ENCODE measurements around the gene KLHL30.

KLHL30 gene

GRCh38 chr2:238171575-238172187 lies 33.2 kb downstream of the KLHL30 start:
- H3K36me3 ChIP-seq (replicated peaks): peaks cover 40% of the 10 kb centered on the region
- TF ChIP-seq CTCF (IDR thresholded peaks at IDR 0.05; ENCODE audit: low read depth, low read length, missing control alignments): no peak
- H3K27me3 ChIP-seq (replicated peaks): no peaks in the 10 kb centered on the region
- no peak overlapping the region for H3K27ac ChIP-seq
- in situ Hi-C loops (cut with HindIII; ENCODE audit: low pct_ligation_motif_present, low sequenced_read_pairs): no loop called here
- H3K4me3 ChIP-seq (ENCODE audit: low read depth, low read length): no peak overlapping the region
- no peak for DNase-seq

GRCh38 chr2:238172439-238172838 lies 34.0 kb downstream of the KLHL30 start:
- H3K27ac ChIP-seq: no peak overlapping the region
- no peak overlapping the region for H3K4me3 ChIP-seq (ENCODE audit: low read depth, low read length)
- TF ChIP-seq CTCF (IDR thresholded peaks at IDR 0.05; ENCODE audit: low read depth, low read length, missing control alignments): no peak
- no peaks in the 10 kb centered on the region for H3K27me3 ChIP-seq (replicated peaks)
- DNase-seq: no peak
- in situ Hi-C loops (cut with HindIII; ENCODE audit: low pct_ligation_motif_present, low sequenced_read_pairs): no loop called here
- peaks cover 39% of the 10 kb centered on the region for H3K36me3 ChIP-seq (replicated peaks)

- peak; percentile 55 for TF ChIP-seq CTCF (IDR thresholded peaks at IDR 0.05; ENCODE audit: low read depth, low read length, missing control alignments)
- Histone ChIP-seq H3K4me3 (ENCODE audit: low read depth, low read length) (no peak overlapping the region), H3K27me3 (replicated peaks) (no peaks in the 10 kb centered on the region), H3K27ac (no peak overlapping the region), H3K36me3 (replicated peaks) (peaks cover 44% of the 10 kb centered on the region)
- in situ Hi-C loops (cut with HindIII; ENCODE audit: low pct_ligation_motif_present, low sequenced_read_pairs): no loop called here
- no peak for DNase-seq
These were observed 35.2 kb downstream of the KLHL30 start for GRCh38 chr2:238173692-238174091.

- H3K27ac ChIP-seq: no peak overlapping the region
- H3K27me3 ChIP-seq (replicated peaks): no peaks in the 10 kb centered on the region
- no peak for TF ChIP-seq CTCF (IDR thresholded peaks at IDR 0.05; ENCODE audit: low read depth, low read length, missing control alignments)
- DNase-seq: no peak
- peaks cover 47% of the 10 kb centered on the region for H3K36me3 ChIP-seq (replicated peaks)
- in situ Hi-C loops (cut with HindIII; ENCODE audit: low pct_ligation_motif_present, low sequenced_read_pairs): no loop called here
- H3K4me3 ChIP-seq (ENCODE audit: low read depth, low read length): no peak overlapping the region
These were observed 35.8 kb downstream of the KLHL30 start for GRCh38 chr2:238174291-238174690.

- TF ChIP-seq CTCF (IDR thresholded peaks at IDR 0.05; ENCODE audit: low read depth, low read length, missing control alignments): no peak
- Histone ChIP-seq H3K27me3 (replicated peaks) (no peaks in the 10 kb centered on the region), H3K36me3 (replicated peaks) (peaks cover 51% of the 10 kb centered on the region), H3K4me3 (ENCODE audit: low read depth, low read length) (no peak overlapping the region), H3K27ac (no peak overlapping the region)
- no peak for DNase-seq
- in situ Hi-C loops (cut with HindIII; ENCODE audit: low pct_ligation_motif_present, low sequenced_read_pairs): no loop called here
These were observed 36.2 kb downstream of the KLHL30 start for GRCh38 chr2:238174701-238175100.

GRCh38 chr2:238176613-238177012 lies 38.1 kb downstream of the KLHL30 start:
- in situ Hi-C loops (cut with HindIII; ENCODE audit: low pct_ligation_motif_present, low sequenced_read_pairs): no loop called here
- no peak overlapping the region for H3K27ac ChIP-seq
- no peak overlapping the region for H3K4me3 ChIP-seq (ENCODE audit: low read depth, low read length)
- no peak for TF ChIP-seq CTCF (IDR thresholded peaks at IDR 0.05; ENCODE audit: low read depth, low read length, missing control alignments)
- no peak for DNase-seq
- H3K27me3 ChIP-seq (replicated peaks): no peaks in the 10 kb centered on the region
- peaks cover 63% of the 10 kb centered on the region for H3K36me3 ChIP-seq (replicated peaks)

Data from brain microvascular endothelial cell (primary cell).